Astrocyte (in vitro differentiated cells and primary cell): ENCODE results near the gene ZNF738. TPM values are rescaled to one million over a fixed set of nuclear protein-coding genes. Genes with fewer than 3 reads are reported as not detected.

Experiments used
- DNase-seq: peaks from one replicate; pipeline ENCODE4 v3.0.0-alpha.2; 2010; ENCODE audit warnings: low read depth
- FAIRE-seq: peaks from 2 replicates; lab custom pipeline; 2011; peaks lifted over from hg19 to GRCh38; lab: Jason Lieb, UNC
- H2AFZ ChIP-seq: 2 replicates; pipeline ENCODE4 v1.6.0; 2012; ENCODE audit warnings: low read depth, low read length, inconsistent platforms
- H3K27ac ChIP-seq: 2 replicates; pipeline ENCODE4 v1.5.1; 2011; ENCODE audit warnings: low read depth, low read length, inconsistent platforms
- H3K27me3 ChIP-seq: 2 replicates; pipeline ENCODE4 v1.6.0; 2011; ENCODE audit warnings: low read length, inconsistent platforms; ENCODE audit not compliant: insufficient read depth
- H3K36me3 ChIP-seq: 2 replicates; pipeline ENCODE4 v1.5.1; 2011; ENCODE audit warnings: low read length, inconsistent platforms; ENCODE audit not compliant: insufficient read depth
- H3K4me1 ChIP-seq: 2 replicates; pipeline ENCODE4 v1.5.1; 2011; ENCODE audit warnings: low read length, inconsistent platforms; ENCODE audit not compliant: insufficient read depth
- H3K4me2 ChIP-seq: 2 replicates; pipeline ENCODE4 v1.6.0; 2012; ENCODE audit warnings: low read length, inconsistent platforms
- H3K4me3 ChIP-seq: 2 replicates; pipeline ENCODE4 v1.5.1; 2011; ENCODE audit warnings: low read depth, mild to moderate bottlenecking, low read length, inconsistent platforms; ENCODE audit not compliant: insufficient read depth
- H3K79me2 ChIP-seq: 2 replicates; pipeline ENCODE4 v1.6.0; 2012; ENCODE audit warnings: mild to moderate bottlenecking, low read length, inconsistent platforms; ENCODE audit not compliant: insufficient read depth
- H3K9ac ChIP-seq: 2 replicates; pipeline ENCODE4 v1.6.0; 2012; ENCODE audit warnings: mild to moderate bottlenecking, low read length, inconsistent platforms
- H3K9me3 ChIP-seq: 2 replicates; pipeline ENCODE4 v1.5.1; 2012; ENCODE audit warnings: low read depth, mild to moderate bottlenecking, low read length, inconsistent platforms; ENCODE audit not compliant: insufficient read depth
- H4K20me1 ChIP-seq: 2 replicates; pipeline ENCODE4 v1.6.0; 2012; ENCODE audit warnings: low read length, inconsistent platforms; ENCODE audit not compliant: insufficient read depth
- H3K27ac Mint-ChIP-seq: one replicate; pipeline ENCODE4 v1.8.0; 2021; ENCODE audit warnings: mild to moderate bottlenecking, mixed read lengths; ENCODE audit not compliant: unreplicated experiment
- H3K27me3 Mint-ChIP-seq: one replicate; pipeline ENCODE4 v1.8.0; 2021; ENCODE audit warnings: low read depth, mixed read lengths; ENCODE audit not compliant: unreplicated experiment
- H3K36me3 Mint-ChIP-seq: one replicate; pipeline ENCODE4 v1.8.0; 2021; ENCODE audit warnings: low read depth, mixed read lengths; ENCODE audit not compliant: unreplicated experiment
- H3K4me1 Mint-ChIP-seq: one replicate; pipeline ENCODE4 v1.8.0; 2021; ENCODE audit warnings: low read depth, mixed read lengths; ENCODE audit not compliant: unreplicated experiment
- H3K4me3 Mint-ChIP-seq: one replicate; pipeline ENCODE4 v1.8.0; 2021; ENCODE audit warnings: mild to moderate bottlenecking, moderate library complexity, mixed read lengths; ENCODE audit not compliant: unreplicated experiment
- H3K9me3 Mint-ChIP-seq: one replicate; pipeline ENCODE4 v1.8.0; 2021; ENCODE audit warnings: mild to moderate bottlenecking, mixed read lengths; ENCODE audit not compliant: unreplicated experiment
- EZH2 ChIP-seq: IDR thresholded peaks from 2 replicates; pipeline ENCODE4 v1.6.1; 2012; ENCODE audit warnings: mild to moderate bottlenecking, low read length, inconsistent platforms; ENCODE audit not compliant: insufficient read depth
- total RNA-seq: library from RNA; stranded (reverse); gene quantifications from 2 replicates; pipeline ENCODE4 v1.2.1, GENCODE V29; 2021
- TF ChIP-seq, protein P1 (sequence below): IDR thresholded peaks from 2 replicates; pipeline ENCODE4 v1.5.1; 2011; ENCODE audit warnings: low read depth, mild to moderate bottlenecking, inconsistent platforms, low read length, moderate library complexity; ENCODE audit not compliant: insufficient read depth

Gene ZNF738
- total RNA-seq, 1 donor from 2014 or later: 18.6 TPM

DNA sequence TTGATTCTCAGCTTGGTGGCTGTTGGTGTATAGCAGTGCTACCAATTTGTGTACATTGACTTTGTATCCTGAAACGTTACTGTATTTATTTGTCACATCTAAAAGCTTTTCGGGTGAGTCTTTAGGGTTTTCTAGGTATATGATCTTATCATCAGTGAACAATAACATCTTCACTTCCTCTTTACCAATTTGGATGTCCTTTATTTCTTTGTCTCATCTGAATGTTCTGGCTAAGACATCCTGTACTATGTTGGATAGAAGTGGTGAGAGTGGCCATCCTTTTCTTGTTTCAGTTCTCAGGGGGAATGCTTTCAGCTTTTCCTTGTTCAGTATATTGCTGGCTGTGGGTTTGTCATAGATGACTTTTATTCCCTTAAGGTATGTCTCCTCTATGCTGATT lies 6.0 kb upstream of the ZNF738 start:
- Mint-ChIP-seq H3K36me3 (no peaks in the 10 kb centered on the region), H3K27ac (no peak overlapping the region), H3K27me3 (no peaks in the 10 kb centered on the region), H3K9me3 (peaks cover 16% of the 10 kb centered on the region), H3K4me3 (no peak overlapping the region), H3K4me1 (no peaks in the 10 kb centered on the region)
- H3K79me2 ChIP-seq: no peaks in the 10 kb centered on the region
- H3K27me3 ChIP-seq: no peaks in the 10 kb centered on the region
- TF ChIP-seq, protein P1, sequence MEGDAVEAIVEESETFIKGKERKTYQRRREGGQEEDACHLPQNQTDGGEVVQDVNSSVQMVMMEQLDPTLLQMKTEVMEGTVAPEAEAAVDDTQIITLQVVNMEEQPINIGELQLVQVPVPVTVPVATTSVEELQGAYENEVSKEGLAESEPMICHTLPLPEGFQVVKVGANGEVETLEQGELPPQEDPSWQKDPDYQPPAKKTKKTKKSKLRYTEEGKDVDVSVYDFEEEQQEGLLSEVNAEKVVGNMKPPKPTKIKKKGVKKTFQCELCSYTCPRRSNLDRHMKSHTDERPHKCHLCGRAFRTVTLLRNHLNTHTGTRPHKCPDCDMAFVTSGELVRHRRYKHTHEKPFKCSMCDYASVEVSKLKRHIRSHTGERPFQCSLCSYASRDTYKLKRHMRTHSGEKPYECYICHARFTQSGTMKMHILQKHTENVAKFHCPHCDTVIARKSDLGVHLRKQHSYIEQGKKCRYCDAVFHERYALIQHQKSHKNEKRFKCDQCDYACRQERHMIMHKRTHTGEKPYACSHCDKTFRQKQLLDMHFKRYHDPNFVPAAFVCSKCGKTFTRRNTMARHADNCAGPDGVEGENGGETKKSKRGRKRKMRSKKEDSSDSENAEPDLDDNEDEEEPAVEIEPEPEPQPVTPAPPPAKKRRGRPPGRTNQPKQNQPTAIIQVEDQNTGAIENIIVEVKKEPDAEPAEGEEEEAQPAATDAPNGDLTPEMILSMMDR: no peak
- TF ChIP-seq EZH2: no peak
- H2AFZ ChIP-seq: no peak overlapping the region
- no peak overlapping the region for H3K9ac ChIP-seq
- no peak overlapping the region for H3K27ac ChIP-seq
- no peak for FAIRE-seq
- H3K9me3 ChIP-seq: no peaks in the 10 kb centered on the region
- DNase-seq: no peak
- H4K20me1 ChIP-seq: no peaks in the 10 kb centered on the region
- H3K4me2 ChIP-seq: no peak overlapping the region
- H3K4me1 ChIP-seq: no peaks in the 10 kb centered on the region
- H3K36me3 ChIP-seq: no peaks in the 10 kb centered on the region
- H3K4me3 ChIP-seq: no peak overlapping the region

DNA sequence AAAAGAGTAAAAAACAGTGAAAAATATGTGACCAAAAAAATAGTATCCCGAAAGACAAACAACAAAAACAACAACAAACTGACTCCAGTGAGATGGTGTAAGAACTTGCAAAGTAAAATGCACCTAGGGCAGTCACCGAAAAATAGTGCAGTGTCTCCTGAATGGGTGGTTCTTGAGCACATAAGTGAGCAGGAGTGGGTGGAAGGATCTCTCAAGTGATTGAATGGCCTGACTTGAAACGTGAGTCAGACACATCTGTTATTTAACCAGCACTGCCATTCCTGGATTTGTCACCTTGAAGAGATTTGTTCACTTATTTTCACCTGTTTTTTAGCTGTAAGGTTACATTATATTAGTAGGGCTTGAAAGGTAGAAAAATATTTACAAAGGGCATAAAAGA lies 3.5 kb downstream of the ZNF738 start:
- Histone ChIP-seq H3K36me3 (peaks cover 12% of the 10 kb centered on the region), H3K79me2 (peaks cover 37% of the 10 kb centered on the region), H2AFZ (no peak overlapping the region), H3K4me3 (no peak overlapping the region), H3K9ac (no peak overlapping the region), H3K9me3 (peaks cover 2% of the 10 kb centered on the region), H3K27ac (no peak overlapping the region), H3K27me3 (no peaks in the 10 kb centered on the region), H3K4me1 (no peaks in the 10 kb centered on the region), H4K20me1 (no peaks in the 10 kb centered on the region), H3K4me2 (no peak overlapping the region)
- Mint-ChIP-seq H3K9me3 (peaks cover 11% of the 10 kb centered on the region), H3K27me3 (no peaks in the 10 kb centered on the region), H3K4me1 (peaks cover 1% of the 10 kb centered on the region), H3K27ac (no peak overlapping the region), H3K36me3 (peaks cover 38% of the 10 kb centered on the region), H3K4me3 (no peak overlapping the region)
- TF ChIP-seq, protein P1: no peak
- TF ChIP-seq EZH2: no peak
- FAIRE-seq (no peak), DNase-seq (no peak)

DNA sequence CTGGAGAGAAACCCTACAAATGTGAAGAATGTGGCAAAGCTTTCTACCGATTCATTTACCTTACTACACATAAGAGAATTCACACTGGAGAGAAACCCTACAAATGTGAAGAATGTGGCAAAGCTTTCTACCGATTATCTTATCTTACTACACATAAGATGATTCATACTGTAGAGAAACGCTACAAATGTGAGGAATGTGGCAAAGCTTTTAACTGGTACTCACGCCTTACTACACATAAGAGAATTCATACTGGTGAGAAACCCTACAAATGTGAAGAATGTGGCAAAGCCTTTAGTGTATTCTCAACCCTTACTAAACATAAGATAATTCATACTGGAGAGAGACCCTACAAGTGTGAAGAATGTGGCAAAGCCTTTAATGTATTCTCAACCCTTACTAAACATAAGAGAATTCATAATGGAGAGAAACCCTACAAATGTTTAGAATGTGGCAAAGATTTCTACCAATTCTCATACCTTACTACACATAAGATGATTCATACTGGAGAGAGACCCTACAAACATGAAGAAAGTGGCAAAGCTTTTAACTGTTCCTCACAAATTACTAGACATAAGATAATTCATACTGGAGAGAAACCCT lies 25.3 kb downstream of the ZNF738 start:
- Mint-ChIP-seq H3K9me3 (peaks cover 72% of the 10 kb centered on the region), H3K36me3 (peaks cover 51% of the 10 kb centered on the region), H3K4me3 (no peak overlapping the region), H3K4me1 (no peaks in the 10 kb centered on the region), H3K27me3 (no peaks in the 10 kb centered on the region), H3K27ac (no peak overlapping the region)
- H3K9me3 ChIP-seq: peaks cover 20% of the 10 kb centered on the region
- no peak for DNase-seq
- no peaks in the 10 kb centered on the region for H3K4me1 ChIP-seq
- H4K20me1 ChIP-seq: no peaks in the 10 kb centered on the region
- FAIRE-seq: no peak
- peaks cover 3% of the 10 kb centered on the region for H3K36me3 ChIP-seq
- H3K27ac ChIP-seq: no peak overlapping the region
- H3K4me3 ChIP-seq: no peak overlapping the region
- no peaks in the 10 kb centered on the region for H3K79me2 ChIP-seq
- no peak overlapping the region for H2AFZ ChIP-seq
- no peak for TF ChIP-seq EZH2
- TF ChIP-seq, protein P1: no peak
- no peak overlapping the region for H3K4me2 ChIP-seq
- H3K9ac ChIP-seq: no peak overlapping the region
- no peaks in the 10 kb centered on the region for H3K27me3 ChIP-seq
